Muscle layer of colon (tissue), 2 donors: ENCODE data around the gene CYB5B.

Experiments used
- H3K27ac ChIP-seq: one replicate; pipeline ENCODE4 v1.7.0; 2013; ENCODE audit warnings: low read depth, mild to moderate bottlenecking, low read length, moderate library complexity
- H3K27me3 ChIP-seq, 2 donors: one replicate each; pipeline ENCODE4 v1.7.0; 2013; ENCODE audit warnings: low read length in 2 of 2, mild to moderate bottlenecking in 2 of 2; ENCODE audit not compliant: insufficient read depth in 2 of 2, control insufficient read depth in 1 of 2
- H3K36me3 ChIP-seq: one replicate; pipeline ENCODE4 v1.7.0; 2013; ENCODE audit warnings: mild to moderate bottlenecking, low read length; ENCODE audit not compliant: insufficient read depth
- H3K4me1 ChIP-seq: one replicate; pipeline ENCODE4 v1.7.0; 2013; ENCODE audit warnings: mild to moderate bottlenecking, low read length; ENCODE audit not compliant: insufficient read depth
- H3K4me3 ChIP-seq, 2 donors: one replicate each; pipeline ENCODE4 v1.7.0; 2013; ENCODE audit warnings: low read length in 2 of 2, low read depth in 1 of 2, mild to moderate bottlenecking in 1 of 2, moderate library complexity in 1 of 2
- H3K9ac ChIP-seq: one replicate; pipeline ENCODE4 v1.7.0; 2013; ENCODE audit warnings: low read length
- H3K9me3 ChIP-seq: one replicate; pipeline ENCODE4 v1.7.0; 2013; ENCODE audit warnings: mild to moderate bottlenecking, low read length
- donor health status: abdominal sarcoma.
- donor health status: Adenocarcinoma of cecum.

Gene CYB5B

GRCh38 chr16:69396187-69397061 lies 28.0 kb upstream of the CYB5B start:
- Histone ChIP-seq H3K27me3 (no peaks in the 10 kb centered on the region), H3K27ac (peak overlapping the region; percentile 85), H3K9ac (peak overlapping the region; percentile 30), H3K4me1 (peaks cover 11% of the 10 kb centered on the region), H3K36me3 (no peaks in the 10 kb centered on the region), H3K4me3 (no peak overlapping the region), H3K9me3 (no peaks in the 10 kb centered on the region)

DNA sequence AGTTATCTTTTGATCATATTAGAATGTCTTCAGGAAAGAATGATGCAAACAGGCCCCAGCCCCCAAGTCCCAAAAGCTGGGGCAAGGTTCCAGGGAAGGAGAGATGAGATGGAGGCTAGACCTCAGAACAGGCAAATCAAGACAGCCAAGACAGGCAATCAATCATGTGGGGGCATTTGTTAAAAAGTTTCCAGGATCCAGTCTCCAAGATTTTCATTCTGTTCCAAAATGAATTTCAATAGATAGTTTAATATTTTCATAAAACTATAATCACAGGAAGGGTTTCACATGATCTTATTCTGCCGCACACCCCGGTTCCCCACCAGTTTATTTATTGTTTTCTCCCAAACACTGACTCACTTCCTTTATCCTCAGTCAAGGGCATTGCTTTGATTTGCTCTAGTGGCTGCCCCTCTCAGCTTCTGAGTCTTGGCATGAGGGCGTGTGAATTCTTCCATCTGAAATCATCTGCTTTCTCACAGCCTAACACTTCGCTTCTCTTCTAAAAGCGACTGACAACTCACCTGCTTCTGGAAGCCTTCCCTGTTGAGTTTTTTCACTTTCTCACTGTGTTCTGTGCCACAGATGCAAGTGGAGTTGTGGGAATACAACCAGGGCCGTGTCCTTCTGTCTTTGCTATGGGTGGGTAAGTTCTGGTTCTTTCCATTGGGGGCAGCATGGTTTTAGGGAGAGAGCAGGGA lies 26.4 kb upstream of the CYB5B start:
- no peak overlapping the region for H3K4me3 ChIP-seq
- H3K9ac ChIP-seq, result no peak overlapping the region
- no peak overlapping the region for H3K27ac ChIP-seq

DNA sequence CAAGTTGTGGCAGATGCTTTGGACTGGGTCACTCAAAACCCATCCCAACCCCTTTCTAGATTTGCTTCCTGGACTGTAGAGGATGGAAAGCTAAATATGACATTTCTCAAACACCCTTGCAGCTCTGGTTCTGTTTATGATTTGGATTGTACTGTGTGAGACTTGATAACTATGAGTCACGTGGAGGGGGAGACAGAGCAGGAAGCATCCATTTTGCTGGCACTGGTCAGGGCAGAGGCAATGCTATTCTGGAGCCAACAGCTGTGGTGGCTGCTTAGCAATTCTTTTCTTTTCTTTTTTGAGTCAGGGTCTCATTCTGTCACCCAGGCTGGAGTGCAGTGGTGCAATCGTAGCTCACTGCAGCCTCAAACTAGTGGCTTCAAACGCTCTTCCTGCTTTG lies 25.1 kb upstream of the CYB5B start:
- Histone ChIP-seq H3K27me3 (no peaks in the 10 kb centered on the region), H3K27ac (no peak overlapping the region), H3K9me3 (no peaks in the 10 kb centered on the region), H3K36me3 (no peaks in the 10 kb centered on the region), H3K4me1 (peaks cover 18% of the 10 kb centered on the region), H3K9ac (no peak overlapping the region), H3K4me3 (no peak overlapping the region)

More for the DNA sequence above, 26.4 kb upstream of the CYB5B start:
- no peaks in the 10 kb centered on the region for H3K36me3 ChIP-seq
- H3K27me3 ChIP-seq, result no peaks in the 10 kb centered on the region
- peaks cover 11% of the 10 kb centered on the region for H3K4me1 ChIP-seq
- no peaks in the 10 kb centered on the region for H3K9me3 ChIP-seq

DNA sequence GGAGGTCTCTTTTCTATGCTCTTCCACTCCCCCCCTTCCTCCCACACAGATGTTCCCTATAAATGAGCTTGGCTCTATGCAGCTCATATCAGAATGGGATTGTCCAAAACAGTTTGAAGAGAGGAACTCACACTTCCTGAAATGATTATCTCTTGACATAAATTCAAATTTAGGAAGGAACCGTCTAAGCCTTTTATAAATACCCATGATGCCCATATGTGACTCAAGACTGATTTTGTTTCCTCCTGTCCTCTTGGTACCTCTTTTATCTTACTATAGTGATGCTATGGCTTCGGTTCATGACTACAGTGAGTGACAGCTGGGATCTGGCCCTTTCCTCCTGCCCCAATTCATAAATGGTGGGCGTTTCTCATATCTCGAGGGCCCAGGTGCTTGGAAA lies 22.0 kb upstream of the CYB5B start:
- H3K27ac ChIP-seq, result no peak overlapping the region
- H3K27me3 ChIP-seq, result no peaks in the 10 kb centered on the region
- no peak overlapping the region for H3K9ac ChIP-seq
- H3K4me1 ChIP-seq, result peaks cover 15% of the 10 kb centered on the region
- H3K9me3 ChIP-seq, result no peaks in the 10 kb centered on the region
- H3K4me3 ChIP-seq, result no peak overlapping the region
- no peaks in the 10 kb centered on the region for H3K36me3 ChIP-seq

DNA sequence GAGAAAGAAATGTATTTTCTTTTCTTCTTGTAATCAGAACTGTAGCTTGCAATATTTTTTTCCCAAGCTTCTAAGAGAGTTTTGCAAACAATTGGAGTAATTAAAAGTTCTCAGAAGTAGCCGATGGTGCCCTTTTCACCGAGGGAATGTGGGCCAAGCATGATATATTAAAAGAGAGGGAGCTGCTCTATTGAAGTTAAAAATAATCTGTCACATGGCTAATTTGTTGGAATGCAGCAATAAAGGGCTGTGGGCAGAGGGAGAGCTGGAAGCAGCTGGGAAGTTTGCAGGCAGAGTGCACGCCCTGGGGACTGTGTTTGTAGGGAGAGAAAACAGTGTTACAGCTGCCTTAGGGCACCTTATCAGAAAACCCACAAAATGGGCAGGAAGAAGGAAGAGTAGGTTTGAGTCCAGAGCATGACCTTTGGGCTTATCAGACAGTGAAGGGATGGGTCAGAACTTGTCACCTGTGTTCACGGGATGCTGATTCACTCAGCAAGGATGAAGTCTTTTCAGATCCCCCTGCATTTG lies 20.1 kb upstream of the CYB5B start:
- peak overlapping the region in 1 of 2 donors; percentile 14 for H3K4me3 ChIP-seq
- H3K9me3 ChIP-seq, result no peaks in the 10 kb centered on the region
- no peak overlapping the region for H3K27ac ChIP-seq
- H3K4me1 ChIP-seq, result peaks cover 11% of the 10 kb centered on the region
- no peaks in the 10 kb centered on the region for H3K36me3 ChIP-seq
- H3K27me3 ChIP-seq, result no peaks in the 10 kb centered on the region
- no peak overlapping the region for H3K9ac ChIP-seq

DNA sequence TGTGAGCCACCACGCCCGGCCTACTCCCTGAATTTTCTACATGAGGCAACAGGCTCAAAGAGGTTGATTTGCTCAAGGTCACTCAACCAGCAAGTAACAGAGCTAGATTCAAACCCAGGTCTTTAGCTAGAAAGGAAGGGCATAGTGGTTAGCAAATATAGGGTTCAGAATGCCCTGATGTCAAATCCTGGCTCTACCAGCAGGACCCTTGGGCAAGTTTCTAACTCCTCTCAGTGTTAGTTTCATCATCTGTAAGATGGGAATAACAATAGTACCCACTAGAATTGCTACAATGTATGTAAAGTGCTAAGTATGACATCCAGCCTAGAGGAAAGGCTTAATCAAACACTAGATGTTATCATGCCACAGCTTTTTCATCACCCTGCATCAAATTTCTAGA lies 19.1 kb upstream of the CYB5B start:
- no peak overlapping the region for H3K9ac ChIP-seq
- no peak overlapping the region for H3K4me3 ChIP-seq
- no peaks in the 10 kb centered on the region for H3K27me3 ChIP-seq
- H3K27ac ChIP-seq, result no peak overlapping the region
- peaks cover 11% of the 10 kb centered on the region for H3K4me1 ChIP-seq
- no peaks in the 10 kb centered on the region for H3K9me3 ChIP-seq
- H3K36me3 ChIP-seq, result no peaks in the 10 kb centered on the region

DNA sequence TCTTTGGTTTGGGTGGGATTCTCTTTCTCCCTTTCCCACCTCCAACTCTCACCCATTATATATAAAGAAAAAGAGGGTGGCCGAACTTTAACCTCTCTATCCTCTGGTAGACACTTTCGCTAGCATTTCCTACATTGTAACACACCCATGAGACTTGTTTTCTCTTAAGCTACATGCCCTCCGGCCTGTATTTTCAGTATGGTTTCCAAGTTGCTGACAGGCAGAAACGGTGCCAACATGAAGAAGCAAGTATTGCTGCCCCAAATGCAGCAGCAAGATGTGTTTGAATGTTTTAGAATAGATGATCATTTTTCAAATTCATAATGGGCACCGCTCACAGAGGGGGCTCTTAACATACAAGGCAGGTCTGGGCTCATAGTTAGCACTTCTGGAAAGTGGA lies 18.7 kb upstream of the CYB5B start:
- Histone ChIP-seq H3K9ac (no peak overlapping the region), H3K36me3 (no peaks in the 10 kb centered on the region), H3K27me3 (no peaks in the 10 kb centered on the region), H3K9me3 (no peaks in the 10 kb centered on the region), H3K4me1 (peaks cover 11% of the 10 kb centered on the region), H3K27ac (no peak overlapping the region), H3K4me3 (no peak overlapping the region)

DNA sequence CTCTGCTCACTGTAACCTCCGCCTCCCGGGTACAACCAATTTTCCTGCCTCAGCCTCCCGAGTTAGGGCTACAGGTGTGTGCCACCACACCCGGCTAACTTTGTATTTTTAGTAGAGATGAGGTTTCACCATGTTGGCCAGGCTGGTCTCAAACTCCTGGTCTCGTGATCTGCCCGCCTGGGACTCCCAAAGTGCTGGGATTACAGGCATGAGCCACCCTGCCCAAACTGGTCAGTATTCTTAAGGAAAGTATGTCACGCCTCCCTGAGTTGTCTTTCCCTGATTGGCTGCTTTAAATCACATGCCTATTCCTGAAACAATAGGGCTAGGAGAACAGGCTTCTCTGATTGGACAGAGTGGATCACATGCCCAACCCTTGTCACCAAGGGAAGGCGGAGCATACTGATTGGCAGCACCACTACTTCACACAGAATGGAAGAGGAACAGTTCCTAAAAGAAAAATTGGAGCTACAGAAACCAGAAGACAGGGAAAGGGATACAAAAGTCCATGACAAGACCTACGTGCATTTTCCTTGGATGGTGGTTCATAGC lies 17.6 kb upstream of the CYB5B start:
- Histone ChIP-seq H3K4me3 (no peak overlapping the region), H3K27me3 (no peaks in the 10 kb centered on the region), H3K9ac (no peak overlapping the region), H3K27ac (no peak overlapping the region), H3K4me1 (peaks cover 11% of the 10 kb centered on the region), H3K9me3 (no peaks in the 10 kb centered on the region), H3K36me3 (no peaks in the 10 kb centered on the region)

- H3K27ac ChIP-seq, result no peak overlapping the region
- H3K4me3 ChIP-seq, result no peak overlapping the region
- H3K9ac ChIP-seq, result no peak overlapping the region
- no peaks in the 10 kb centered on the region for H3K9me3 ChIP-seq
- H3K36me3 ChIP-seq, result no peaks in the 10 kb centered on the region
- no peaks in the 10 kb centered on the region for H3K27me3 ChIP-seq
- H3K4me1 ChIP-seq, result peaks cover 11% of the 10 kb centered on the region
Observed at GRCh38 chr16:69407702-69408323, 16.6 kb upstream of the CYB5B start.

DNA sequence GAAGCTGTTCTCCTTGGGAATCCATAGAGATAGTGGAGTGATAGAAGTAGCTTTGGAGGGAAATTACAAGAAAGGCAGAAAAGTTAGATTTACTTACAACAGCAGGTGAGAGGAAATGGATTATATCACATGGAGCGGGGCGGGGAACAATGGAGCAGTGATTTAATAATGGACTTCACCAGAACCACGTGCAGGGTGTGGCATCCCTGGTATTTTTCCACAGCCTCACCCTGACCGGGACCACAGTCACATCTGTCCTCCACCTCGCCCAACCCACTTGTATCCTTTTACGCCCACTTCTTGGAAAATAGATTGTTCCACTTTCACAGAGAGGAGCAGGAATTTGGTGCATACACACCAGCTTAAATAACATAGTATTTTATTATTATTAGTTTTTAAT lies 15.9 kb upstream of the CYB5B start:
- Histone ChIP-seq H3K27me3 (no peaks in the 10 kb centered on the region), H3K9ac (no peak overlapping the region), H3K27ac (no peak overlapping the region), H3K36me3 (no peaks in the 10 kb centered on the region), H3K4me1 (peaks cover 11% of the 10 kb centered on the region), H3K4me3 (no peak overlapping the region), H3K9me3 (no peaks in the 10 kb centered on the region)
